ENCODE data around the gene SEMA5B. TPM values are rescaled to one million over a fixed set of nuclear protein-coding genes. Genes with fewer than 3 reads are reported as not detected.

SEMA5B gene
- total RNA-seq, 1 experiment from 2014 or later, result not detected

- H3K9me3 Mint-ChIP-seq (ENCODE audit: low read depth, unreplicated experiment), result no peaks in the 10 kb centered on the region
- peaks cover 49% of the 10 kb centered on the region for H3K27me3 Mint-ChIP-seq (ENCODE audit: unreplicated experiment)
- CTCF ChIA-PET, result no interaction called here
- H3K27ac Mint-ChIP-seq (ENCODE audit: unreplicated experiment), result no peak overlapping the region
- no peak overlapping the region for H3K4me3 Mint-ChIP-seq (ENCODE audit: low read depth, unreplicated experiment)
- BruUV-seq (replicated peaks), result no TSS peak
- TF ChIP-seq CTCF (IDR thresholded peaks at IDR 0.05; ENCODE audit: unreplicated experiment), result no peak
- H3K4me1 Mint-ChIP-seq (ENCODE audit: low read depth, unreplicated experiment), result no peaks in the 10 kb centered on the region
- no peaks in the 10 kb centered on the region for H3K36me3 Mint-ChIP-seq (ENCODE audit: insufficient read depth, unreplicated experiment)
- intact Hi-C loops (cut with micrococcal nuclease; ENCODE audit: unreplicated experiment), result no loop called here
- DNase-seq, result no peak
Measured at GRCh38 chr3:122927726-122928125, 99.8 kb downstream of the SEMA5B start.

GRCh38 chr3:122926811-122927210 is 100.8 kb downstream of the SEMA5B start:
- no peak for TF ChIP-seq CTCF (IDR thresholded peaks at IDR 0.05; ENCODE audit: unreplicated experiment)
- no TSS peak for BruUV-seq (replicated peaks)
- Mint-ChIP-seq H3K4me3 (ENCODE audit: low read depth, unreplicated experiment) (no peak overlapping the region), H3K4me1 (ENCODE audit: low read depth, unreplicated experiment) (no peaks in the 10 kb centered on the region), H3K27ac (ENCODE audit: unreplicated experiment) (no peak overlapping the region), H3K9me3 (ENCODE audit: low read depth, unreplicated experiment) (no peaks in the 10 kb centered on the region), H3K36me3 (ENCODE audit: insufficient read depth, unreplicated experiment) (no peaks in the 10 kb centered on the region), H3K27me3 (ENCODE audit: unreplicated experiment) (peaks cover 46% of the 10 kb centered on the region)
- intact Hi-C loops (cut with micrococcal nuclease; ENCODE audit: unreplicated experiment), result no loop called here
- no peak for DNase-seq
- CTCF ChIA-PET, result no interaction called here

GRCh38 chr3:122926322-122926721 is 101.2 kb downstream of the SEMA5B start:
- H3K4me3 Mint-ChIP-seq (ENCODE audit: low read depth, unreplicated experiment), result no peak overlapping the region
- peaks cover 46% of the 10 kb centered on the region for H3K27me3 Mint-ChIP-seq (ENCODE audit: unreplicated experiment)
- no peaks in the 10 kb centered on the region for H3K4me1 Mint-ChIP-seq (ENCODE audit: low read depth, unreplicated experiment)
- CTCF ChIA-PET, result no interaction called here
- no peak for TF ChIP-seq CTCF (IDR thresholded peaks at IDR 0.05; ENCODE audit: unreplicated experiment)
- intact Hi-C loops (cut with micrococcal nuclease; ENCODE audit: unreplicated experiment), result no loop called here
- no peak overlapping the region for H3K27ac Mint-ChIP-seq (ENCODE audit: unreplicated experiment)
- BruUV-seq (replicated peaks), result no TSS peak
- no peaks in the 10 kb centered on the region for H3K36me3 Mint-ChIP-seq (ENCODE audit: insufficient read depth, unreplicated experiment)
- no peaks in the 10 kb centered on the region for H3K9me3 Mint-ChIP-seq (ENCODE audit: low read depth, unreplicated experiment)
- no peak for DNase-seq

GRCh38 chr3:122925756-122926155 is 101.8 kb downstream of the SEMA5B start:
- Mint-ChIP-seq H3K36me3 (ENCODE audit: insufficient read depth, unreplicated experiment) (no peaks in the 10 kb centered on the region), H3K4me3 (ENCODE audit: low read depth, unreplicated experiment) (no peak overlapping the region), H3K4me1 (ENCODE audit: low read depth, unreplicated experiment) (no peaks in the 10 kb centered on the region), H3K9me3 (ENCODE audit: low read depth, unreplicated experiment) (no peaks in the 10 kb centered on the region), H3K27me3 (ENCODE audit: unreplicated experiment) (peaks cover 44% of the 10 kb centered on the region), H3K27ac (ENCODE audit: unreplicated experiment) (no peak overlapping the region)
- intact Hi-C loops (cut with micrococcal nuclease; ENCODE audit: unreplicated experiment), result no loop called here
- no TSS peak for BruUV-seq (replicated peaks)
- TF ChIP-seq CTCF (IDR thresholded peaks at IDR 0.05; ENCODE audit: unreplicated experiment), result no peak
- CTCF ChIA-PET, result interaction anchor here (0.6 to 0.7 kb wide), 2 partner anchors 102 to 399 kb away, joined by 3 read pairs; partner anchors contain the start of gene SEMA5B
- DNase-seq, result no peak

All from Calu3 (cell line).